ENCODE data around the gene LAMA5. TPM values are rescaled to one million over a fixed set of nuclear protein-coding genes. Genes with fewer than 3 reads are reported as not detected.

The LAMA5 gene
- total and polyA plus RNA-seq, 2 experiments from 2014 or later, result 201 to 298 TPM

DNA sequence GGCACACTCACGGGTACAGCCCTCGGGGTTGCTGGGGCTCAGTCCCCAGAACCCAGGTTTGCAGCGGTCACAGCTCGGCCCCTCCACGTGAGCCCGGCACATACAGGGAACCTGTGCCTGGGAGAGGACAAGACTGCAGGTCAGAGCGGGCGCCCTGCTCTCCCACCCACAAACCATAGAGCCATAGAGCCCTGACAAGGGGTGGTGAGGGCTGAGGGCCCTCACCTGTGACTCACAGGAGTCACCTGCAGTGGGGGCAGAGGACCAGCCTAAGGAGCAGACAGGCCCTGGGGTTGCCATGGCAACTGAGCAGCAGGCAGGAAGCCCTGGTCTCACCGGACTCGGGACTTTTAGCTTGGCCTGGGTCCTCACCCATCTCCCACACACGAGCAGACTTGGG is 30.8 kb downstream of the LAMA5 start (continued):
- TF ChIP-seq ZNF331 (CRISPR knock-in tag; IDR thresholded peaks at IDR 0.05; ENCODE audit: low read depth) (no peak), ZNF114 (CRISPR knock-in tag; IDR thresholded peaks at IDR 0.05) (no peak), JUNB (IDR thresholded peaks at IDR 0.05; ENCODE audit: unreplicated experiment) (no peak), NANOG (IDR thresholded peaks at IDR 0.05; ENCODE audit: borderline replicate concordance) (no peak)
- TF ChIP-seq, protein P1, sequence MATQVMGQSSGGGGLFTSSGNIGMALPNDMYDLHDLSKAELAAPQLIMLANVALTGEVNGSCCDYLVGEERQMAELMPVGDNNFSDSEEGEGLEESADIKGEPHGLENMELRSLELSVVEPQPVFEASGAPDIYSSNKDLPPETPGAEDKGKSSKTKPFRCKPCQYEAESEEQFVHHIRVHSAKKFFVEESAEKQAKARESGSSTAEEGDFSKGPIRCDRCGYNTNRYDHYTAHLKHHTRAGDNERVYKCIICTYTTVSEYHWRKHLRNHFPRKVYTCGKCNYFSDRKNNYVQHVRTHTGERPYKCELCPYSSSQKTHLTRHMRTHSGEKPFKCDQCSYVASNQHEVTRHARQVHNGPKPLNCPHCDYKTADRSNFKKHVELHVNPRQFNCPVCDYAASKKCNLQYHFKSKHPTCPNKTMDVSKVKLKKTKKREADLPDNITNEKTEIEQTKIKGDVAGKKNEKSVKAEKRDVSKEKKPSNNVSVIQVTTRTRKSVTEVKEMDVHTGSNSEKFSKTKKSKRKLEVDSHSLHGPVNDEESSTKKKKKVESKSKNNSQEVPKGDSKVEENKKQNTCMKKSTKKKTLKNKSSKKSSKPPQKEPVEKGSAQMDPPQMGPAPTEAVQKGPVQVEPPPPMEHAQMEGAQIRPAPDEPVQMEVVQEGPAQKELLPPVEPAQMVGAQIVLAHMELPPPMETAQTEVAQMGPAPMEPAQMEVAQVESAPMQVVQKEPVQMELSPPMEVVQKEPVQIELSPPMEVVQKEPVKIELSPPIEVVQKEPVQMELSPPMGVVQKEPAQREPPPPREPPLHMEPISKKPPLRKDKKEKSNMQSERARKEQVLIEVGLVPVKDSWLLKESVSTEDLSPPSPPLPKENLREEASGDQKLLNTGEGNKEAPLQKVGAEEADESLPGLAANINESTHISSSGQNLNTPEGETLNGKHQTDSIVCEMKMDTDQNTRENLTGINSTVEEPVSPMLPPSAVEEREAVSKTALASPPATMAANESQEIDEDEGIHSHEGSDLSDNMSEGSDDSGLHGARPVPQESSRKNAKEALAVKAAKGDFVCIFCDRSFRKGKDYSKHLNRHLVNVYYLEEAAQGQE (IDR thresholded peaks at IDR 0.05; ENCODE audit: unreplicated experiment), result no peak

DNA sequence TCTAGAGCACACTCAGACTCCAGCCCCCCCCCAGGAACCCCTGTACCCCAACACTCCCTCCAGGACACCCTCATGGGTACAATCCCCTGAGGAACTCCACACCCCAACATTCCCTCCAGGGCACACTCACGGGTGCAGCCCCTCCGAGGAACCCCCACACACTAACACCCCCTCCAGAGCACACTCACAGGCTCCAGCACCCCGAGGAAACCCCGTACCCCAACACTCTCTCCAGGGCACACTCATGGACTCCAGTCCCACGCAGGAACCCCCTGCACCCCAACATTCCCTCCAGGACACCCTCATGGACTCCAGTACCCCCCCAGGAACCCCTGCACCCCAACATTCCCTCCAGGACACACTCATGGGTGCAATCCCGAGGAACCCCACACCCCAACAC is 31.6 kb downstream of the LAMA5 start:
- Mint-ChIP-seq H3K27ac (no peak overlapping the region), H3K4me1 (no peaks in the 10 kb centered on the region), H3K27me3 (ENCODE audit: insufficient read depth, low read depth, poor library complexity) (peaks cover 14% of the 10 kb centered on the region), H3K9me3 (no peaks in the 10 kb centered on the region), H3K4me3 (no peak overlapping the region), H3K36me3 (ENCODE audit: low read depth) (peaks cover 43% of the 10 kb centered on the region)
- peaks cover 4% of the 10 kb centered on the region; the same call in 1 of the 2 replicates for H3F3A ChIP-seq (replicated peaks; ENCODE audit: low read depth)
- no peaks in the 10 kb centered on the region for H3K4me1 ChIP-seq (ENCODE audit: insufficient read depth)
- ATAC-seq (no peak), DNase-seq (ENCODE audit: low spot score) (no peak)
- no peak overlapping the region for H3K4me2 ChIP-seq
- no peak overlapping the region for H3K4me3 ChIP-seq
- no peak overlapping the region for H2AFZ ChIP-seq
- peaks cover 21% of the 10 kb centered on the region for H3K36me3 ChIP-seq (ENCODE audit: insufficient read depth)
- H3K9me2 ChIP-seq (ENCODE audit: insufficient read depth), result no peaks in the 10 kb centered on the region
- no peak overlapping the region for H3K27ac ChIP-seq (ENCODE audit: low read depth)
- no peaks in the 10 kb centered on the region for H4K20me1 ChIP-seq (replicated peaks; ENCODE audit: insufficient read depth)
- 0 out of 2 replicates have a peak, but pooled peaks cover 4% of the 10 kb centered on the region for H3K79me2 ChIP-seq (replicated peaks; ENCODE audit: insufficient read depth)
- H3K27me3 ChIP-seq (ENCODE audit: insufficient read depth), result no peaks in the 10 kb centered on the region
- TF ChIP-seq ZNF114 (CRISPR knock-in tag; IDR thresholded peaks at IDR 0.05) (no peak), ZNF331 (CRISPR knock-in tag; IDR thresholded peaks at IDR 0.05; ENCODE audit: low read depth) (no peak)

DNA sequence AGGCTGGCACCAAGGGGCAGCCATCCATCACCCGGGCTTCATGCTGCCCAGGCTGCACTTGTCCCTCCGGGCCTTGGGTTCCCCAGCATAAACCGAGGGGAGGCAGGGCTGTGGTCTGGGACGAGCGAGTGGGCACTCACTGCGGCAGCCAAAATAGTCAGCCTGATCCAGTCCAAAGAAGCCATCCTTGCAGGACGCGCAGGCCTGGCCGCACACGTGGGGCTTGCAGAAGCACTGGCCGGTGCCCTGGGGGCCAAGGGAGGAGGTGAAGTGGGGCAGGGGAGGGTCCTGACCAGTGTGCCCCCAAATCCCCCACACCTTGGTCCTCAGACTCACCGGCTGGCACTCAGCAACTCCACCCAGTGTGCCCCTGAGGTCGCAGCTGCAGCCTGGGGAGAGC is 32.2 kb downstream of the LAMA5 start:
- H3K27ac Mint-ChIP-seq, result no peak overlapping the region
- Histone ChIP-seq H3K27me3 (ENCODE audit: insufficient read depth) (no peaks in the 10 kb centered on the region), H3K79me2 (replicated peaks; ENCODE audit: insufficient read depth) (0 out of 2 replicates have a peak, but pooled peaks cover 4% of the 10 kb centered on the region), H3K4me3 (no peak overlapping the region), H3K4me2 (no peak overlapping the region), H2AFZ (no peak overlapping the region), H3K9me2 (ENCODE audit: insufficient read depth) (no peaks in the 10 kb centered on the region), H3F3A (replicated peaks; ENCODE audit: low read depth) (peaks cover 3% of the 10 kb centered on the region; the same call in 1 of the 2 replicates), H4K20me1 (replicated peaks; ENCODE audit: insufficient read depth) (no peaks in the 10 kb centered on the region), H3K36me3 (ENCODE audit: insufficient read depth) (peaks cover 16% of the 10 kb centered on the region), H3K4me1 (ENCODE audit: insufficient read depth) (no peaks in the 10 kb centered on the region), H3K27ac (ENCODE audit: low read depth) (no peak overlapping the region)
- H3K36me3 Mint-ChIP-seq (ENCODE audit: low read depth), result peaks cover 39% of the 10 kb centered on the region
- DNase-seq (ENCODE audit: low spot score) (no peak), ATAC-seq (no peak)
- no peak overlapping the region for H3K4me3 Mint-ChIP-seq
- H3K4me1 Mint-ChIP-seq, result no peaks in the 10 kb centered on the region
- no peak for TF ChIP-seq ZNF114 (CRISPR knock-in tag; IDR thresholded peaks at IDR 0.05)
- peaks cover 14% of the 10 kb centered on the region for H3K27me3 Mint-ChIP-seq (ENCODE audit: insufficient read depth, low read depth, poor library complexity)
- no peaks in the 10 kb centered on the region for H3K9me3 Mint-ChIP-seq

Measured in GM23338 (cell line).